Activated T-helper 1 cell treated with Interleukin-2 at 50 U/mL for 16 hours (primary cell): ENCODE measurements around the gene ZCCHC4.

Source experiments
- DNase-seq: peaks from one replicate; pipeline ENCODE4 v3.0.0-alpha.2; 2020; ENCODE audit warnings: low read depth

The ZCCHC4 gene, protein sequence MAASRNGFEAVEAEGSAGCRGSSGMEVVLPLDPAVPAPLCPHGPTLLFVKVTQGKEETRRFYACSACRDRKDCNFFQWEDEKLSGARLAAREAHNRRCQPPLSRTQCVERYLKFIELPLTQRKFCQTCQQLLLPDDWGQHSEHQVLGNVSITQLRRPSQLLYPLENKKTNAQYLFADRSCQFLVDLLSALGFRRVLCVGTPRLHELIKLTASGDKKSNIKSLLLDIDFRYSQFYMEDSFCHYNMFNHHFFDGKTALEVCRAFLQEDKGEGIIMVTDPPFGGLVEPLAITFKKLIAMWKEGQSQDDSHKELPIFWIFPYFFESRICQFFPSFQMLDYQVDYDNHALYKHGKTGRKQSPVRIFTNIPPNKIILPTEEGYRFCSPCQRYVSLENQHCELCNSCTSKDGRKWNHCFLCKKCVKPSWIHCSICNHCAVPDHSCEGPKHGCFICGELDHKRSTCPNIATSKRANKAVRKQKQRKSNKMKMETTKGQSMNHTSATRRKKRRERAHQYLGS

DNA sequence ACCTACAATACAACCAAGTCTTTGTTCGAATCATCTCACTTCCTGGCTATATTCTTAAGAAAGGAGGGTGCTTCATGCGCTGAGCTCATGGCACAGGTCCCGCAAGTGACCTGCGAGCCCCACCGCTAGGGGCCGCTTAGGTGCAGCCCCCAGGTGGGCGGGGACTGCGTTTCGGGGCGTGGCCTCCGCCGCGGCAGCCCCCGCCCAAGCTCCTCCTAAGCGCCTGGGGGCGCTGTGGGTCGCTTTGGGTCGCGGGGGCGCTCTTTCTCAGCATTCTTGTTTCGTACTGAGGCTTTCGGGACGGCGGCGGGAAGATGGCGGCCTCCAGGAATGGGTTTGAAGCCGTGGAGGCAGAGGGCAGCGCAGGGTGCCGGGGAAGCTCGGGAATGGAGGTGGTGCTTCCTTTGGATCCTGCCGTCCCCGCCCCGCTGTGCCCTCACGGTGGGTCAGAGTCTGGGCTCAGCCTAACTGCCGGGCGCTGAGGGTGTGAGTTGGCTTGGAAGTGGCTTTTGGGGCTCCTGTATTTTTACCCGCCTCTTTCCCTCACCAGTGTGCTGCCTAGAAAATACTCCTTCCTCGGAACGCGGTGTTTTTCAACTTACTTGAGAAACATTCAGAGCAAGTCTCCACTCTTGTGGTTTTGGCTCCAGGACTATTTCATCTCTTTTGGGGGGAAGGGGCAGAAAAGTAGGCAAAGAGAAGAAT, at the start of gene ZCCHC4:
TSS of gene ZCCHC4 (plus strand) at position 279 of the 705 bp plus-strand sequence. CDS start at position 315, 36 bp downstream.
- DNase-seq: peak; percentile 89

DNA sequence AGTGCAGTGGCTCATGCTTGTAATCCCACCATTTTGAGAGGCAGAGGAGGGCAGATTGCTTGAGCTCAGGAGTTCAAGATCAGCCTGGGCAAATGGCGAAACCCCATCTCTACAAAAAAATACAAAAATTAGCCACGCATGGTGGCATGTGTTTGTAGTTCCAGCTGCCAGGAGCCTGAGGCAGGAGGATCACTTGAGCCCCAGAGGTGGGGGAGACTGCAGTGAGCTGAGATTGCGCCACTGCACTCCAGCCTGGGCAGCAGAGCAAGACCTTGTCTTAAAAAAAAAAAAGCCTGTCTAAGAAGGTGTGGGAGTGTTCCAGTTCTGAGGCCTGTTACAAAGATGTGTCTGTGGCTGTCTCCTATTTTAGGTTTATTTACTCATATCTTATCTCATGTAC, 40.7 kb upstream of the ZCCHC4 start:
- DNase-seq: no peak

GRCh38 chr4:25280210-25280609, 32.4 kb upstream of the ZCCHC4 start:
- no peak for DNase-seq

DNA sequence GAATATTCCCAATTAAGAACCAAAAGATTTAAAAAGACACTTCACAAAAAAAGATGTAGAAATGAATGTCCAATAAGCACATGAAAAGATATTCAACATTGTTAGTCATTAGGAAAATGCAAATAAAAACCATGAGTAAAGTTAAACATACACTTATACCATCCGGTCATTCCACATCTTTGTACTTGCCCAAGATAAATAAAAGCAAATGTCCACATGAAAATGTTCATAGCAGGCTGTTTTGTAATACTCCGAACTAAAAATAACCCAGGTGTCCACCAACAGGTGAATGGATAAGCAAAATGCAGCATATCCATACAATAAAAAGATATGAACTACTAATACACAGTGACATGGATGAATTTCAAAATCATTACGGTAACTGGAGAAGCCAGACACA, 28.6 kb upstream of the ZCCHC4 start:
- DNase-seq: no peak

GRCh38 chr4:25284466-25284865, 28.1 kb upstream of the ZCCHC4 start:
- DNase-seq: no peak

- no peak for DNase-seq
Measured at GRCh38 chr4:25290490-25291067, 22.0 kb upstream of the ZCCHC4 start.

- no peak for DNase-seq
Measured at GRCh38 chr4:25291158-25291733, 21.3 kb upstream of the ZCCHC4 start.

GRCh38 chr4:25297528-25298242, 14.9 kb upstream of the ZCCHC4 start:
- DNase-seq: no peak

- no peak for DNase-seq
Measured at GRCh38 chr4:25299476-25300203, 12.9 kb upstream of the ZCCHC4 start.

GRCh38 chr4:25301471-25301870, 11.1 kb upstream of the ZCCHC4 start:
- no peak for DNase-seq

DNA sequence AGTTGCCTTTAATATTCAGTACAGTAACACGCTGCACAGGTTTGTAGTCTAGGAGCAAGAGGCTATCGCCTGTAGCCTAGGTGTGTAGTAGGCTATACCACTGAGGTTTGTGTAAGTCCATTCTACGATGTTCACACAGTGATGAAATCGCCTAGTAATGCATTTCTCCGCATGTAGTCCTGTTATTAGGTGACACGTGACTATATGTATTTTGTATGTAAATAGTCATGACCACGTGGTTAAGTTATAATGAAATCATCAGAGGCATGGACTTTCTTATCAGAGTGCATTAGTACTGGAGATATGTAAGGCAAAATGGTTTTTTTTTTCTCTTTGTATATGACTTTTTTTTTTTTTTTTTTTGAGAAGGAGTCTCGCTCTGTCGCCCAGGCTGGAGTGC, 9.9 kb upstream of the ZCCHC4 start:
- no peak for DNase-seq

GRCh38 chr4:25303578-25303977, 9.0 kb upstream of the ZCCHC4 start:
- no peak for DNase-seq

- no peak for DNase-seq
Measured at GRCh38 chr4:25306518-25307057, 6.0 kb upstream of the ZCCHC4 start.

- DNase-seq: no peak
Measured at GRCh38 chr4:25307596-25307995, 5.0 kb upstream of the ZCCHC4 start.

- no peak for DNase-seq
Measured at GRCh38 chr4:25308306-25308705, 4.3 kb upstream of the ZCCHC4 start.

GRCh38 chr4:25308761-25309160, 3.8 kb upstream of the ZCCHC4 start:
- no peak for DNase-seq

DNA sequence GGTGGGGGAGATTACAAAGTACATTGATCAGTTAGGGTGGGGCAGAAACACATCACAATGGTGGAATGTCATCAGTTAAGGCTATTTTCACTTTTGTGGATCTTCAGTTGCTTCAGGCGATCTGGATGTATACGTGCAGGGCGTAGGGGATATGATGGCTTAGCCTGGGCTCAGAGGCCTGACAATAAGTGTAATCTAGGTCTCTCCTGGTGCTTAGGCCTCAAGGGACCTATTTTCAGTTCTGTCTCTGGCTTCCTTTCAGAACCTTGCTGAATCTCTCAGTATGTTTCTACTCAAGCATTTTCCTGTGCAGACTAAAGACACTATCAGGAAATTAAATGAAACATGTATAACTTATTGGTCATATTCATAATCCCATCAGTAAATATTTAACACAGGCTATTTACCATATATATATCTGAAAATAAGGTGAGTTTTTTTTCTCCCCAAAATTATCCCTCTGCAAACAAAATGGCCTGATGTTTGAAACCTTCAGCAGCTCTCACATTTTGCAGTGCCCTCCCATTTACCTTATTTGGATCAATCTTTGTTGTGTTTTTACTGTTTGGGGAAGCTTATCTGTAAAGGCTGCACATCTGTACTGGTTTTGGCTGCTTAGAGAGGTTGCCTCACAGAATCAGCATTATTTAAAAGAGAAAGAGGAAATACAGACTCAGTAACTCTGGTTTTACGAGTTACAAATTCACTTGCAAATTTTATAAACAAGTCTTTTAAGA, 2.3 kb upstream of the ZCCHC4 start:
- DNase-seq: no peak

DNA sequence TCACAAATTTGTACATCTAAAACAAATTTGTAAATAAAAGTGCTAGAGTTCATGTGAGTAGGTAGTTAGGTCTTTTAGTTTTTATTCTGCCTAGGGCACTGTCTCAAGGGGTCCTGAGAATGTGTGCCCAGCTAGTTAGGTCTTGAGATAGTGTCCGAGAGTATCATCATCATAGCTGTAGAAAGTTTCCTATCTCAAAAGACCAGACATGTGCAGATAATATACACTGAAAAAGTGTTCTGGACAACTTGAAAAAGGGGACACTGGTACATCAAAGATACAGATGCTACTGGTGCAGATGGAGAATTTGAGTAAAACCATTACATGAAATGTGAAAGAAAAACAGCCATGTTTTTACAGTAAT, 1.8 kb upstream of the ZCCHC4 start:
- DNase-seq: no peak

DNA sequence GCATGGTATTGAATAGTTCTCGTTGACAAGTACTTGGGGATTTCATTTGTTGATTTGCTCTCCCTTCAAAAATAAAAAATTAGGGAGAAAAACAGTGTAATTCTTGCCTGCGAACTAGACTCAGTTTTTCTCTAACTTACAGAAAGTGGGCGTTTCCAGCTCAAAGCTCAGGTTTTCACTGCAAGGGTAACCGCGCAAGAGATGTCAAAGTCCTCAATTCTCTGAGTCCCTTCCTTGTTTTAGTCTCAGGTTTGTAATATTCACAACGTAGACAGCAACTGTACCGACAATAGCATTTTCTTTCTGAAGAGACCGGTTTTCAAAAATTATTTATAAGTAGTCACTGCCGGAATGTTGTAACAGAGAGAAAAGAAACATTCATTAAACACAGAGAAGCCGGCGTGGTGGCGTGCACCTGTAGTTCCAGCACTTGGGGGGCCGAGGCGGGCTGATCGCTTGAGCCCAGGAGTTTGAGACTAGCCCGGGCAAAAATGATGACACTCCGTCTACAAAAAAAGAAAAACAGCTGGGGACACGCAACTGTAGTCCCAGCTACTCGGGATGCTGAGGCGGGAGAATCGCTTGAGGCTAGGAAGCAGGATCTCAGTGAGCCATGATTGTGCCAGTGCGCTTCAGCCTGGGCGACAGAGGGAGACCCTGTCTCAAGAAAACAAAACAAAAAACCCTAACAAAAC, 774 bp downstream of the ZCCHC4 start:
- DNase-seq: no peak

- no peak for DNase-seq
Measured at GRCh38 chr4:25320336-25320735, 7.8 kb downstream of the ZCCHC4 start.
